ENCODE results near the gene KCNQ1. TPM values are rescaled to one million over a fixed set of nuclear protein-coding genes. Genes with fewer than 3 reads are reported as not detected.

The KCNQ1 gene
- total and polyA plus RNA-seq, 2 donors (not counting 3 experiments of a cell fraction or from before 2014, with no cell fraction given), result 0.07 to 0.09 TPM

- no peak overlapping the region for H3K4me2 ChIP-seq (ENCODE audit: insufficient read depth, low read length)
- no peaks in the 10 kb centered on the region for H3K9me1 ChIP-seq (replicated peaks; ENCODE audit: control insufficient read depth, extremely low read depth, insufficient read depth, low read length)
- no peaks in the 10 kb centered on the region for H3K79me2 ChIP-seq (ENCODE audit: control insufficient read depth, insufficient read depth, low read length)
- dilution Hi-C loops (cut with MboI; ENCODE audit: extremely low pct_ligation_motif_present, low sequenced_read_pairs) (no loop called here), intact Hi-C loops (cut with micrococcal nuclease) (loop anchor here (10.0 kb wide), 1 partner anchor 110 kb away; the partner anchor contains the start of gene CDKN1C)
- H3K9ac ChIP-seq (replicated peaks; ENCODE audit: extremely low read depth, insufficient read depth, low read length), result no peak overlapping the region
- ChIA-PET POLR2A (no interaction called here), CTCF (interaction anchor here (0.9 kb wide), 1 partner anchor 353 kb away, joined by 3 read pairs; no protein-coding TSS in a partner anchor)
- H3K9me3 ChIP-seq (replicated peaks; ENCODE audit: control insufficient read depth, insufficient read depth, low read length), result no peaks in the 10 kb centered on the region
- TF ChIP-seq, protein P1, sequence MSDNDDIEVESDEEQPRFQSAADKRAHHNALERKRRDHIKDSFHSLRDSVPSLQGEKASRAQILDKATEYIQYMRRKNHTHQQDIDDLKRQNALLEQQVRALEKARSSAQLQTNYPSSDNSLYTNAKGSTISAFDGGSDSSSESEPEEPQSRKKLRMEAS (IDR thresholded peaks at IDR 0.05; ENCODE audit: insufficient read depth, insufficient read length), result no peak
- TF ChIP-seq POLR2AphosphoS5 (IDR thresholded peaks at IDR 0.05; ENCODE audit: insufficient read depth, low read depth, low read length) (no peak), GATA2 (IDR thresholded peaks at IDR 0.05; ENCODE audit: insufficient read depth, insufficient read length, low read depth, low read length) (no peak), JUN (IDR thresholded peaks at IDR 0.05; ENCODE audit: borderline replicate concordance, insufficient read depth, insufficient read length, low read depth) (no peak), FOS (IDR thresholded peaks at IDR 0.05; ENCODE audit: borderline replicate concordance, insufficient read depth, low read length) (no peak), EZH2 (IDR thresholded peaks at IDR 0.05; ENCODE audit: borderline replicate concordance, low read depth, low read length, severe bottlenecking) (no peak)
- DNase-seq (ENCODE audit: low read depth, low spot score) (no peak), FAIRE-seq (no peak)
- no peak overlapping the region for H3K27ac ChIP-seq (ENCODE audit: insufficient read depth, low read depth, low read length)
- no peaks in the 10 kb centered on the region for H4K20me1 ChIP-seq (replicated peaks; ENCODE audit: control insufficient read depth, extremely low read depth, insufficient read depth, low read length)
- H2AFZ ChIP-seq (ENCODE audit: low read depth, low read length), result no peak overlapping the region
- H3K4me1 ChIP-seq (ENCODE audit: control insufficient read depth, extremely low read depth, insufficient read depth, low read length), result no peaks in the 10 kb centered on the region
- no peaks in the 10 kb centered on the region for H3K36me3 ChIP-seq (ENCODE audit: control insufficient read depth in 2 of 2, extremely low read depth in 1 of 2, insufficient read depth in 2 of 2, low read length in 2 of 2)
- BruUV-seq (replicated peaks), result no TSS peak
- H3K27me3 ChIP-seq (ENCODE audit: control insufficient read depth in 2 of 2, insufficient read depth in 2 of 2, low read length in 2 of 2), result no peaks in the 10 kb centered on the region
- H3K4me3 ChIP-seq (replicated peaks in 1 of 3; ENCODE audit: insufficient read depth in 1 of 3, low read depth in 1 of 3, low read length in 3 of 3), result no peak overlapping the region
Measured at GRCh38 chr11:2774173-2775082, 329.6 kb downstream of the KCNQ1 start.
